ENCODE results near the gene PRRX2. TPM values are rescaled to one million over a fixed set of nuclear protein-coding genes. Genes with fewer than 3 reads are reported as not detected.

PRRX2 gene
- total RNA-seq, 1 donor from 2014 or later = not detected

DNA sequence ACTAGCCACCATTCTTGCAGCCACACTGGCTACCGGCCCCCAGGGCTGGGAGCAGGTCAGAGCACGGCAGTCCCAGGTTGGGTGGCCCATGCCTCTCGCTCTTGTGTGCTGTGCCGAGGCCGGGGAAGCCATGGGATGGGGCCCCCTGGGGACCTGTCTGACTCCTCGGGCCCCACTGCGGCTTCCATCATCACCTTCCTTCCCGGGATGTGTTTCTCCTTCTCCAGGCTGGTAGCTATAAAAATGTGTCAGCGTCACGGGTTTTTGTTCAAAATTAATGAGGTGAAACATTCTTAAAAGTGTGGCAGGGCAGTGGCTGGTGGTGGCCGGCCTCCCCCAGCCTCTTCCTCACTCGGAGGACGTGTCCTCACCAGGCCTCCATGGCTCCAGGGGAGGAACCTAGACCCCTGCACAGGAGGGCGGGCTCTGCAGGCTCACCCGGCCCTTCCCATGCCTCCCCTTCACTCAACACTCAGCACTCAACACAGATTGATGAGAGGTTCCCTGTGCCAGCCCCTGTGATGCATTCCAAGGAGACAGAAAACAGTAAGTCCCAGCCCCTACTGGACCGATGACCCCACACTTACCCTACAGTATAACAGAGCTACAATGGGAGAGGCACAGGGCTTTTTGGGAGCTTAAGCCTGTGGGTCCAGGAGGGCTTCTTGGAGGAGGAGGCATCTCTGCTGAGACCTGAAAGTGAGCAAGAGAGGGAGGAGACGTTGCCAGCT, 44.2 kb downstream of the PRRX2 start:
- FAIRE-seq (no peak), DNase-seq (ENCODE audit: low read depth) (no peak)
- H3K36me3 ChIP-seq (ENCODE audit: control insufficient read depth, insufficient read depth, low read length) = no peaks in the 10 kb centered on the region
- H3K4me3 ChIP-seq (ENCODE audit: low read depth, low read length) = no peak overlapping the region
- TF ChIP-seq, protein P1, sequence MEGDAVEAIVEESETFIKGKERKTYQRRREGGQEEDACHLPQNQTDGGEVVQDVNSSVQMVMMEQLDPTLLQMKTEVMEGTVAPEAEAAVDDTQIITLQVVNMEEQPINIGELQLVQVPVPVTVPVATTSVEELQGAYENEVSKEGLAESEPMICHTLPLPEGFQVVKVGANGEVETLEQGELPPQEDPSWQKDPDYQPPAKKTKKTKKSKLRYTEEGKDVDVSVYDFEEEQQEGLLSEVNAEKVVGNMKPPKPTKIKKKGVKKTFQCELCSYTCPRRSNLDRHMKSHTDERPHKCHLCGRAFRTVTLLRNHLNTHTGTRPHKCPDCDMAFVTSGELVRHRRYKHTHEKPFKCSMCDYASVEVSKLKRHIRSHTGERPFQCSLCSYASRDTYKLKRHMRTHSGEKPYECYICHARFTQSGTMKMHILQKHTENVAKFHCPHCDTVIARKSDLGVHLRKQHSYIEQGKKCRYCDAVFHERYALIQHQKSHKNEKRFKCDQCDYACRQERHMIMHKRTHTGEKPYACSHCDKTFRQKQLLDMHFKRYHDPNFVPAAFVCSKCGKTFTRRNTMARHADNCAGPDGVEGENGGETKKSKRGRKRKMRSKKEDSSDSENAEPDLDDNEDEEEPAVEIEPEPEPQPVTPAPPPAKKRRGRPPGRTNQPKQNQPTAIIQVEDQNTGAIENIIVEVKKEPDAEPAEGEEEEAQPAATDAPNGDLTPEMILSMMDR (IDR thresholded peaks at IDR 0.05; ENCODE audit: insufficient read depth, low read length, severe bottlenecking) = no peak
- no peaks in the 10 kb centered on the region for H3K27me3 ChIP-seq (ENCODE audit: control insufficient read depth, insufficient read depth, low read length)

DNA sequence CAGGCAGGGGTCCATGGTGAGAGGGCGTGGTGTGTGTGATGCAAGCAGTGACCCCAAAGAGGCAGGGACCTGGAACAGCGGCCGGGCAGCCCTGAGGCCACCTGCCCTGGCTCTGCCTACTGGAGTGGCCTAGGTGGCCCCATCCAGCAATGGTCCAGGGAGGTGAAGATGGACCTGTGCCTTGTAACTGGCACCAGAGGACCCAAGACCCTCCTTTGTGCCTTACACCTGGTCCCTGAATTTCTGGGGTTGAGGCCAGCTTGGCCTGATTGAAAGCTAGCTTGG, 44.7 kb downstream of the PRRX2 start:
- H3K27me3 ChIP-seq (ENCODE audit: control insufficient read depth, insufficient read depth, low read length) = no peaks in the 10 kb centered on the region
- no peaks in the 10 kb centered on the region for H3K36me3 ChIP-seq (ENCODE audit: control insufficient read depth, insufficient read depth, low read length)
- H3K4me3 ChIP-seq (ENCODE audit: low read depth, low read length) = no peak overlapping the region
- DNase-seq (ENCODE audit: low read depth) = no peak
- TF ChIP-seq, protein P1 (IDR thresholded peaks at IDR 0.05; ENCODE audit: insufficient read depth, low read length, severe bottlenecking) = no peak
- no peak for FAIRE-seq

DNA sequence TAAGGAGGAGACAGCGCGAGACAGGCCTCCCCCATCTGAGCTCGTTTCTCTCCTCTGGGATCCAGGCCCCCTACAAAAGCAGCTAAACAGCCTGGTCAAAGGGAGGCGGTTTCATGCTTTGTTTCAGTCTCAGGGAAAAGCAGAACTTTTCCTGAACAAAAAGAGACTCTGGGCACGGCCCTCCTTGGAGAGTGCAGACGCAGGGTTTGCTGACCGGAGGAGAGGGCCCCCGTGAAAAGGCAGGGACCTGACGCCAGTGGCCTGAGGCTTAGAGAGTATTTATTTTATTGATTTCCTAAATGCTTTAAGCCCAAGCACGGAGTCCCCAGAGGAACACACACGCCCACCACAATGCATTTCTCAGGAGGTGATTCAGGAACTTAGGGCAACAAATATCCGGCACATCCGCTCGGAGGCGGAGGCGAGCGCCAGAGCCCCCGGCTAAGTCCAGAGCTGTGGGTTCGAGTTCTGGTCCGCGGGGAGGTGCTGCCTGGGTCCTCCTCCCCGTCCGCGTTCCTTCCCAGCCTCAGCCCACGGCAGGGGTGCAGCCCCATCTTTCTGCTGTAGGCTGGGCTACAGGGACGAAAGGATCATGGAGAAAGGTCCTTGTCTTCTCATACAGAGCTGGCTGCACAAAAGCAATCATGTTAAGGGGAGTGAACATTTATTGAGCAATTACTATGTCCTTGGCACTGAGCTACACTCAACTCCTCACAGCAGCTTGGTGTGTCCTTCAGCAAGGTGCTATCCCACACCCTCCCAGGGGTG, 47.4 kb downstream of the PRRX2 start:
- FAIRE-seq = no peak
- H3K27me3 ChIP-seq (ENCODE audit: control insufficient read depth, insufficient read depth, low read length) = peaks cover 1% of the 10 kb centered on the region
- TF ChIP-seq, protein P1 (IDR thresholded peaks at IDR 0.05; ENCODE audit: insufficient read depth, low read length, severe bottlenecking) = no peak

DNA sequence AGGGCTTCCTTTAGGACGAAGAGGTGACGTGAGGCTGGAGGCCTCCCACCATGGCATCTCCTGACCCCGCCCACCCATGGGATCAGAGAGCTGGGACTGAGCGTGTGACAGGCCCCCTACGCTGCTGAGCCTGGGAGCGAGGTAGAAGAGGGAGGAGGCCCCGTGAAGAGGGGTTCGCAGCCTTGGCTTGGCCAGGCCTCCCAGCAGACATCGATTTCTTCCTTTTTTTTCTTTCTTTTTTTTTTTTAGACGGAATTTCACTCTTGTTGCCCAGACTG, 47.9 kb downstream of the PRRX2 start:
- TF ChIP-seq, protein P1 (IDR thresholded peaks at IDR 0.05; ENCODE audit: insufficient read depth, low read length, severe bottlenecking) = no peak
- Histone ChIP-seq H3K27me3 (ENCODE audit: control insufficient read depth, insufficient read depth, low read length) (peaks cover 1% of the 10 kb centered on the region), H3K4me3 (ENCODE audit: low read depth, low read length) (no peak overlapping the region), H3K36me3 (ENCODE audit: control insufficient read depth, insufficient read depth, low read length) (no peaks in the 10 kb centered on the region)
- DNase-seq (ENCODE audit: low read depth) (no peak), FAIRE-seq (no peak)

More for the DNA sequence above, 47.4 kb downstream of the PRRX2 start:
- Histone ChIP-seq H3K36me3 (ENCODE audit: control insufficient read depth, insufficient read depth, low read length) (no peaks in the 10 kb centered on the region), H3K4me3 (ENCODE audit: low read depth, low read length) (no peak overlapping the region)
- DNase-seq (ENCODE audit: low read depth) = no peak

DNA sequence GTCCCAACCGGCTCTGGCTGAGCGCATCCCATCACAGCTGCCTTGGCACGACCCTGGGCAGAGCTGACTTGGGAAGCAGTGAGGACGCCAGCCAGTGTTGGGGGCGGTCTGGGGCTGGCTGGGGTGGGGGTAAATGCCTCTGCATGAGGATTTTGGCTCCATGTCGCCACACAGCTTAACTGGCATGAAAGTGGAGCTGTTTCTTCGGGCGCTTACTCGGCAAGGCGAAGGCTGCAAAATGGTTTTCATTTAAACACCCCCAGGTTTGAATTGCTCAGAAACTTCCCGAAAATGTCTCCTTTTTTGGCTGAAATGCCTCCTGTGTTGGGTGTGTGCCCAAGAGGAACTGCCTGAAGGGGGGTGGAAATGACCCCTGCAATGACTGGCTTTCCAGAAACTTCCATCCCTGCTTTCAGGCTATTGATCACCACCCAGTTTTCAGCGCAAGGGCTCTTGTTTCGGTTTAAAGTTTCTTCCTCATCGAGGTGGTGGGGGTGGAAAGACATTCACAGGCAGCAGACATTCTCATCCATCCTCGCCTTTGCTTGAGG, 49.1 kb downstream of the PRRX2 start:
- Histone ChIP-seq H3K4me3 (ENCODE audit: low read depth, low read length) (no peak overlapping the region), H3K36me3 (ENCODE audit: control insufficient read depth, insufficient read depth, low read length) (no peaks in the 10 kb centered on the region), H3K27me3 (ENCODE audit: control insufficient read depth, insufficient read depth, low read length) (peaks cover 4% of the 10 kb centered on the region)
- no peak for FAIRE-seq
- DNase-seq (ENCODE audit: low read depth) = no peak
- TF ChIP-seq, protein P1 (IDR thresholded peaks at IDR 0.05; ENCODE audit: insufficient read depth, low read length, severe bottlenecking) = no peak
